ENCODE data around the gene MYO1A.
"Not testable (repeated sequence)": the region's sequence is repeated elsewhere in the genome, so short reads cannot be mapped to it uniquely, and the experiment has no call there.

MYO1A gene

DNA sequence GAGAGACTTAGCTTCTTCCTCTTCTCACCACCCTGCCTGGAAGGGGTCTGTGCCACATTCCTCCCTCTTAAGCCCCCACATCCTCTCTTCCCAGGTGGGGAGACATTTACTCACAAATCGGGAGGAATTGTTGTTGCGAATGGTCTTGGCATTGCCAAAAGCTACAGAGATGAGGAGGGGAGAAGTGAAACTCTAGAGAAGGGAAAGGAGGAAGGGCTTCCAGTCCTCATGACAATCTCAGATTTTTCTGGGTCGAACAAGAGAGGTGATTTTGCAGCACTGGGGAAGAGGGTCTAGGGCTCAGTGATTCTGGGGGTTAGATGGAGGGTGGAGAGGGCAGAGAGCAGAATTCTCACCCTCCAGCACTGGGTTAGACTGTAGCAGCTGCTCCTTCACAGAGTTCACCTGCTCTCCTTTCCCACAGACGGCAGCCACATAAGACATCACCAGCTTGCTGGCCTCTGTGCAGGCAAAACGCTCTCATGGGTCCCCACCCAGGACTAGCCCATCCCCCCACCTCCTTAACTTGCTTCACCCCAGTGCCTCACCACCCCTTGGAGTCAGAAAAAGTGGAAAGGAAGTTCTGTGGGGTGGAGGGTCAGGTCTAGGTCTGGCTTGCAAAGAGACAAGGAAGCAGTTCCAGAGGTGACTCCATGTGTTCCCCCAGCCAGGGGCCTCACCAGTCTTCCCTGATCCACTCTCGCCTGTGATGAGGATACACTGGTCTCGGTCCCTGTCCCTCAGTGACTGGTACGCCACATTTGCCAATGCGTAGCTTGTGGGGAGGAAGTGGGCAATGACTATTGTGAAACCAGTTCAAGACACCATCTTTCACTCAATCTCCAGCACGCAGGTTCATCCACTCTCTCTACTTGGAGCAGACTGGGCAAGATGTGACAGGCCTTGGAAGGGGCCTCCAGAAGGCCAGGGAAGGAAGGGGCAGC, 2.7 kb downstream of the MYO1A start:
- DNase-seq = no peak

DNA sequence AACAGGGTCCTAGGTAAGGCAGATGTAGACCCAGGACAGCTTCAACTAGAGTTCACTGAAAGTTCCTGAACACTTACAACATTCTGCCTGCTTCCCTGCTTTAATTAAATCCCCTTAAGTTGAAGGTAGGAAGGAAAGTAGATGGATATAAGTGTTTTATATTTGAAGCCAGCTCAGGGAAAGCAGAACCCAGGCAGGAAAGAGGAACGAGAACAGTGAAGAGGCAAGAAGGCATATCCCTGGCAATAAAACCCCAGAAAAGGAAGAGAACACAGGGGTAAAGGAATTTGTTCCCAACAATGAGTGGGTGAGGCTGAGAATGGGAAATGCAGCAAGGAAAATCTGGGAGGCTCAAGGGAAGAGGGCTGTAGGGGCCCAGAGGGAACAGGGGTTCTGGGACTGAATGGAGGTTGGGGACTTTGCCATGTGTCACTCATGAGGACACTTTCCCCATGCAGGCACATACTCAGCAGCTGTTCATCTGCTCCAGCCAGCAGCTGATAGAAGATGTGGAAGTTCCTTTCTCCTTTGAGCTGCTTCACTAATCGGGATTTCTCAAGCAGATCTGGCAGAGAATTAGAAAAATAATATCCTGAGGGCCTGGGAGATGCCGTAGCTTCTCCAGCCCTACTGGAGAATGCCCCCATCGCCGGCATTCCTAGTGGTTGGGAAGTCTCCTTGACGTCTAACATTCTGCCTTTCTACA, 3.7 kb downstream of the MYO1A start:
- peak; percentile 33 for DNase-seq

- DNase-seq = no peak
Measured at GRCh38 chr12:57044889-57045288, 5.0 kb downstream of the MYO1A start.

DNA sequence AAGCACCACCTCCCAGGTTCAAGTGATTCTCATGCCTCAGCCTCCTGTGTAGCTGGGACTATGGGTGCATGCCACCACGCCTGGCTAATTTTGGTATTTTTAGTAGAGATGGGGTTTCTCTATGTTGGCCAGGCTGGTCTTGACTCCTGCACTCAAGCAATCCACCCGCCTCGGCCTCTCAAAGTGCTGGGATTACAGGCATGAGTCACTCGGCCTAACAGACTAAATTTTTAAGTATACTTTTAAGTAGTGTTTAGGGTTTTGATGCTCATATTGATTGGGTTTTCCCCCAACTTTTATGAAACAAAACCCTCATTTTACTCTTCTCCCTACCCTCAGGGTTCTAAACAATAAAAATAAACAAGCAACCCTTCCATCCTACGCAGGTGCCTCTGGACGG, 5.5 kb downstream of the MYO1A start:
- DNase-seq = no peak

GRCh38 chr12:57042695-57043094, 7.2 kb downstream of the MYO1A start:
- DNase-seq = no peak

GRCh38 chr12:57040750-57041149, 9.2 kb downstream of the MYO1A start:
- no peak for DNase-seq

GRCh38 chr12:57040211-57040610, 9.7 kb downstream of the MYO1A start:
- DNase-seq = no peak

DNA sequence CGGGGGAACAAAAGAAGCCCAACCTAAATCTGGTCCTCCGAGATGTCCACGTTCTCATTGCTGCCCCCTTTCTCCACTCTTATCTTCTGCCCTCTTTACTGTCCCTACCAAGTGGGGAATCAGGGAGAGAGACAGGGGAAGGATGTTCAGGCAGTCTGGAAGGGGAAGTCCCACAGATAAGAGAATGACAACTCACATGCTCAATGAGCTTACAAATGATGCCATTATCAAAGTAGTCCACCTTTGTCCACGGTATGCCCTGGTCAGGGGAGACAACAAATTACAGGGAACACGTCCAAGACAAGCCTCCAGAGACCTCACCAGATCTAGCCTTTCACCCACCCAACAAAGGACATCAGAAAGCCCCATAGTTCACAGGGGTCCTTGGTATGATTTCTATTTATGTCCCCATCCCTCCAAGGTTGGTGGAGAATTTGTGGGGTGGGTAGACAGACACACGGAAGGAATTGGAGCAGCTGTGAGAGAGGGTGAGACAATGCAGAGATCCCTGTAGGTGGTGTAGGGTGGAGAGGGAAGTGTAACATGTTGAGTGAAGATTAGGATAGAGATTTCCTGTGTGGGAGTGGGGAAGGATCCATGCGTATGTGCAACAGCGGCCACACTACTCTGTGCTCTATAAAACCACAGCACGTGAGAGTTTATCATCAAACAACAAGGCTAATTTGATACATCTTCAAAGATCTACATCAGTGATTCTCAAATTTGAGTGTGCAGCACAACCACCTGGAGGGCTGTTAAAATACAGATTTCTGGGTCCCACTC, 10.7 kb downstream of the MYO1A start:
- DNase-seq = no peak

- DNase-seq = no peak
Measured at GRCh38 chr12:57037264-57037663, 12.7 kb downstream of the MYO1A start.

DNA sequence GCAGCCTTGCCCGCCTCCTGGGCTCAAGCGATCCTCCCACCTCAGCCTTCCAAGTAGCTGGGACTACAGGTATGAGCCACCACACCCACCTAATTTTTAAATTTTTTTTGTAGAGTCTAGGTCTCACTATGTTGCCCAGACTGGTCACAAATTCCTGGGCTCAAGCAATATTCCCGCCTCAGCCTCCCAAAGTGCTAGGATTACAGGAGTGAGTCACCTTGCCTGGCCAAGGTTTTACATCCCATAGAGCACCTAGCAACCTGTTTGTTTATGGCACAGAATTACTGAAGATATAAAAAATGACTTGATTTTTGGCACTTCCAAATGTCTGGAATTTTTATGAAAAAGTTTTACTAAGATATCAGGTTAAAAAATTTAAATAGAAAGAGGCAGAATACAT, 16.5 kb downstream of the MYO1A start:
- no peak for DNase-seq

GRCh38 chr12:57031789-57032188, 18.1 kb downstream of the MYO1A start:
- no peak for DNase-seq

- DNase-seq = no peak
Measured at GRCh38 chr12:57031138-57031725, 18.7 kb downstream of the MYO1A start.

- no peak for DNase-seq
Measured at GRCh38 chr12:57029457-57029856, 20.5 kb downstream of the MYO1A start.

GRCh38 chr12:57027805-57028153, 22.1 kb downstream of the MYO1A start:
- DNase-seq = no peak

- DNase-seq = no peak
Measured at GRCh38 chr12:57027011-57027804, 22.7 kb downstream of the MYO1A start.

- no peak for DNase-seq
Measured at GRCh38 chr12:57025196-57025595, 24.7 kb downstream of the MYO1A start.

- not testable (repeated sequence) for DNase-seq
Measured at GRCh38 chr12:57022324-57022723, 27.6 kb downstream of the MYO1A start.

DNA sequence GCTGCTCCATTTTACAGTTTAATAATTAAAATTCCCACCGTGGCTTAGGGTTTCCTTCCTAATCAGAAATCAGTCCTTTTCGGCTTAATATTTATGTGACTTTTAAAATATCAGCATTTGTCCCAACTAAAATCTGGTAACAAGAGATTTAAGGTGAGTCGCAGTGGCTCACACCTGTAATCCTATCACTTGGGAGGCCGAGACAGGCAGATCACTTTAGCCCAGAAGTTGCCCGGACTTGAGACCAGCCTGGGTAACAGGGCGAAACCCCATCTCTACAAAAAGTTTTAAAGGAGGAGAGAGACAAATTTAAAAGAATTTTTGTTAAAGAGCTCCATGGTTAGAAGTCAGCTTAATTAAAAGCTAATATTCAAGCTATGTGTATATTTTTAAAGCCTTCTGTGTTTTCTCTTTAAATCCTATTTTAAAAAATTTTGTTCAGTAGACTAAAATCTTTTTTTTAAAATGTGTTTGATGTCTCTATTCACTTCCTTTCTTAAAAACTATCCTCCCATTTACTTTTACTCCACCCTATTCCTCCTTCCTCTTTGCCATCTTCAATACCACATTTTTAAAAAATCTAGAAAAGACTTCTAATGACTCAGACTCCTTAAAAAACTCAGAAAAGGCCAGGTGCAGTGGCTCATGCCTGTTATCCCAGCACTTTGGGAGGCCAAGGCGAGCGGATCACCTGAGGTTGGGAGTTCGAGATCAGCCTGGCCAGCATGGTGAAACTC, 29.8 kb downstream of the MYO1A start:
- no peak for DNase-seq

- no peak for DNase-seq
Measured at GRCh38 chr12:57018906-57019305, 31.0 kb downstream of the MYO1A start.

DNA sequence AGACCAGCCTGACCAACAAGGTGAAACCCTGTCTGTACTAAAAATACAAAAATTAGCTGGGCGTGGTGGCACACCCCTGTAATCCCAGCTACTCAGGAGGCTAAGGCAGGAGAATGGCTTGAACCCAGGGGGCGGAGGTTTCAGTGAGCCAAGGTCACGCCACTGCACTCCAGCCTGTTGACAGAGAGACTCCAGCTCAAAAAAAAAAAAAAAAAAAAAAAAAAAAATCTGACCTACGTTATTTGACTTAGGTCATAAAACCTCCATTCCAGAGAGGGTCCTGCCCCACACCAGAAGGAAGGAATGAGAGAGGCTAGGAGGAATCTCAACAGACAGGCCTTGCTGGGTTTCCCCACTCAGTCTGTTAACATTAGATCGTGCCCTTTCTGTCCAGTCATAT, 31.6 kb downstream of the MYO1A start:
- DNase-seq = not testable (repeated sequence)

DNA sequence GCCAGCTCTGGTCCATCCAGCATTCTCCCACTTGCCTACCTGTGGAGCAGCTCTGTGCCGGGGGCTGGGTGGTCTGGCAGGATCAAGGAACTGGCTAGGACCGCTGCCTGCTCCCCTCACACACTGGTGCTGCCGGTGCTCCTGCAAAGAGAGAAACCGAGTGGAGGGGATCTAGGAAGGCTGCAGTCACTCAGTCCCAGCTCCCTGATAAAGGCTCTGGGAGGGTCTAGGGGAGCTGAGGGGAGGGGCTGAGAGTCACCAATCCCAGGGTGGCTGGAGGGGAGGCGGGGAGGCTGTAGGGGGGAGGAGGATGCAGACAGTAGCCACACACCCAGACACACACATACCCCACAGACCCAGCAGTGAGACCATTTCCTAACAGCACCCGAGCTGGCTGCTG, 33.6 kb downstream of the MYO1A start, which contains the start of gene TAC3:
Gene TAC3 (minus strand): TSS at position 182 of the 400 bp plus-strand sequence. CDS start 732 bp downstream, outside the sequence.
- no peak for DNase-seq
